ENCODE results near the gene ARL8A. TPM values are rescaled to one million over a fixed set of nuclear protein-coding genes. Genes with fewer than 3 reads are reported as not detected.

The ARL8A gene
- total and polyA plus RNA-seq, 2 experiments from 2014 or later: 30.3 to 32.7 TPM

- TF ChIP-seq REST (IDR thresholded peaks at IDR 0.05; ENCODE audit: unreplicated experiment): no peak
- TF ChIP-seq NANOG (IDR thresholded peaks at IDR 0.05; ENCODE audit: borderline replicate concordance): no peak
- no peak for TF ChIP-seq ZNF114 (CRISPR knock-in tag; IDR thresholded peaks at IDR 0.05)
Measured at GRCh38 chr1:202182040-202182877, 37.7 kb upstream of the ARL8A start (continued).

- H3F3A ChIP-seq (replicated peaks; ENCODE audit: low read depth): no peaks in the 10 kb centered on the region
- Mint-ChIP-seq H3K27me3 (ENCODE audit: insufficient read depth, low read depth, poor library complexity) (peaks cover 21% of the 10 kb centered on the region), H3K27ac (no peak overlapping the region)
Measured at GRCh38 chr1:202181586-202181985, 37.0 kb upstream of the ARL8A start.

More at GRCh38 chr1:202181586-202181985, 37.0 kb upstream of the ARL8A start:
- peaks cover 9% of the 10 kb centered on the region for H3K4me1 Mint-ChIP-seq
- no peaks in the 10 kb centered on the region for H3K9me2 ChIP-seq (ENCODE audit: insufficient read depth)
- H4K20me1 ChIP-seq (replicated peaks; ENCODE audit: insufficient read depth): no peaks in the 10 kb centered on the region
- no peaks in the 10 kb centered on the region for H3K36me3 Mint-ChIP-seq (ENCODE audit: low read depth)
- DNase-seq (ENCODE audit: low spot score): no peak
- no peak overlapping the region for H3K4me2 ChIP-seq
- TF ChIP-seq JUNB (IDR thresholded peaks at IDR 0.05; ENCODE audit: unreplicated experiment): no peak
- no peak for TF ChIP-seq EZH2phosphoT487 (IDR thresholded peaks at IDR 0.05; ENCODE audit: unreplicated experiment)
- TF ChIP-seq ZNF462 (CRISPR knock-in tag; IDR thresholded peaks at IDR 0.05): no peak
- TF ChIP-seq REST (IDR thresholded peaks at IDR 0.05; ENCODE audit: unreplicated experiment): no peak
- TF ChIP-seq CREB1 (CRISPR knock-in tag; IDR thresholded peaks at IDR 0.05; ENCODE audit: low read depth): no peak
- no peak overlapping the region for H3K27ac ChIP-seq (ENCODE audit: low read depth)
- no peak overlapping the region for H3K4me3 Mint-ChIP-seq
- H3K27me3 ChIP-seq (ENCODE audit: insufficient read depth): no peaks in the 10 kb centered on the region
- no peaks in the 10 kb centered on the region for H3K36me3 ChIP-seq (ENCODE audit: insufficient read depth)
- H3K4me3 ChIP-seq: no peak overlapping the region
- no peaks in the 10 kb centered on the region for H3K9me3 Mint-ChIP-seq
- no peak for ATAC-seq
- no peak overlapping the region for H2AFZ ChIP-seq
- no peaks in the 10 kb centered on the region for H3K79me2 ChIP-seq (replicated peaks; ENCODE audit: insufficient read depth)
- no peaks in the 10 kb centered on the region for H3K4me1 ChIP-seq (ENCODE audit: insufficient read depth)
